K562 (cell line): ENCODE results near the gene SF3A2. TPM values are rescaled to one million over a fixed set of nuclear protein-coding genes. Genes with fewer than 3 reads are reported as not detected.

Experiments
- E2F5 ChIP-seq: sonication (generic); formaldehyde crosslinking; IDR thresholded peaks from 2 replicates; pipeline ENCODE4 v1.8.0; 2022; ENCODE audit warnings: mild to moderate bottlenecking, missing genetic modification reagents
- HMGN3 ChIP-seq: IDR thresholded peaks from 2 replicates; pipeline ENCODE4 v1.6.1; 2011; ENCODE audit warnings: borderline replicate concordance, low read depth, mild to moderate bottlenecking, mixed read lengths, low read length; ENCODE audit not compliant: insufficient read length; ENCODE audit errors: extremely low read depth
- KLF6 ChIP-seq: fragments of 250-450 bp; sonication (Bioruptor Pico); IDR thresholded peaks from 2 replicates; pipeline ENCODE4 v1.4.0; 2020; ENCODE audit warnings: mild to moderate bottlenecking, moderate library complexity, borderline replicate concordance
- ZBTB40 ChIP-seq, 2 experiments: fragments of 450-650 bp in 1 of 2; sonication (generic) in 1 of 2; formaldehyde crosslinking in 1 of 2; IDR thresholded peaks; 2 replicates each; pipeline versions ENCODE4 v1.7.1 to v1.9.0; 2016 to 2022; ENCODE audit warnings: inconsistent platforms in 1 of 2, mild to moderate bottlenecking in 1 of 2, missing genetic modification reagents in 1 of 2
- ZFP1 ChIP-seq: fragments of 450-650 bp; formaldehyde crosslinking; IDR thresholded peaks from 2 replicates; pipeline ENCODE4 v1.4.0; 2020; ENCODE audit warnings: mild to moderate bottlenecking, mixed read lengths
- ZNF224 ChIP-seq: sonication (generic); formaldehyde crosslinking; IDR thresholded peaks from 2 replicates; pipeline ENCODE4 v1.8.0; 2022; ENCODE audit warnings: mild to moderate bottlenecking, missing genetic modification reagents
- polyA plus RNA-seq, 8 experiments: library from polyadenylated mRNA; depleted of rRNA in 4 of 8; stranded (reverse) in 5 of 8; unstranded in 3 of 8; fragments of >200 nt; fragmentation: Nextera tagmentation in 2 of 8; fragmentation: Illumina TruSeq in 1 of 8; extraction: Ambion mirVana in 2 of 8; extraction: Trizol in 1 of 8; gene quantifications; 2 replicates each; pipeline versions ENCODE4 v1.2.1 to v1.2.3, GENCODE V29; 2011 to 2014; ENCODE audit warnings: inconsistent platforms in 1 of 8, missing spikeins in 1 of 8
- total RNA-seq, 7 experiments: library from RNA; depleted of rRNA in 6 of 7; stranded (reverse); fragments of >200 nt in 6 of 7; fragmentation: Illumina TruSeq in 2 of 7; extraction: Trizol in 2 of 7; gene quantifications; 2 replicates each; pipeline versions ENCODE4 v1.2.1 to v1.2.3, GENCODE V29; 2011 to 2021; ENCODE audit warnings: low replicate concordance in 1 of 7
- TF ChIP-seq, protein P1 (sequence below): sonication (generic); formaldehyde crosslinking; IDR thresholded peaks from 2 replicates; pipeline ENCODE4 v1.8.1; 2022; ENCODE audit warnings: missing genetic modification reagents

Gene SF3A2
- total and polyA plus RNA-seq, 9 of the 15 experiments (the other 6 are each of a cell fraction or from before 2014, with no cell fraction given): 0.17 to 194 (median 22.8) TPM

GRCh38 chr19:2289714-2290435 is 53.3 kb downstream of the SF3A2 start (continued):
- peak; percentile 75 for TF ChIP-seq ZBTB40 (IDR thresholded peaks at IDR 0.05)
- no peak for TF ChIP-seq ZBTB40 (CRISPR knock-in tag; IDR thresholded peaks at IDR 0.05)
- TF ChIP-seq KLF6 (CRISPR knock-in tag): peak; percentile 26; the same call in 1 of the 2 replicates
- TF ChIP-seq, protein P1, sequence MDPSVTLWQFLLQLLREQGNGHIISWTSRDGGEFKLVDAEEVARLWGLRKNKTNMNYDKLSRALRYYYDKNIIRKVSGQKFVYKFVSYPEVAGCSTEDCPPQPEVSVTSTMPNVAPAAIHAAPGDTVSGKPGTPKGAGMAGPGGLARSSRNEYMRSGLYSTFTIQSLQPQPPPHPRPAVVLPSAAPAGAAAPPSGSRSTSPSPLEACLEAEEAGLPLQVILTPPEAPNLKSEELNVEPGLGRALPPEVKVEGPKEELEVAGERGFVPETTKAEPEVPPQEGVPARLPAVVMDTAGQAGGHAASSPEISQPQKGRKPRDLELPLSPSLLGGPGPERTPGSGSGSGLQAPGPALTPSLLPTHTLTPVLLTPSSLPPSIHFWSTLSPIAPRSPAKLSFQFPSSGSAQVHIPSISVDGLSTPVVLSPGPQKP: no peak
- TF ChIP-seq ZFP1 (CRISPR knock-in tag): no peak
- TF ChIP-seq ZNF224 (CRISPR knock-in tag): no peak
- no peak for TF ChIP-seq E2F5 (CRISPR knock-in tag)
- TF ChIP-seq HMGN3: peak; percentile 61
